Progenitor cell of endocrine pancreas (in vitro differentiated cells): ENCODE measurements around the gene OTUD6A. TPM values are rescaled to one million over a fixed set of nuclear protein-coding genes. Genes with fewer than 3 reads are reported as not detected.

Experiments
- DNase-seq: peaks from one replicate; pipeline ENCODE4 v3.0.0; 2021; ENCODE audit warnings: low spot score; ENCODE audit not compliant: unreplicated experiment
- H3K27ac Mint-ChIP-seq: 2 replicates; pipeline ENCODE4 v1.8.0; 2021; ENCODE audit warnings: mild to moderate bottlenecking, moderate library complexity, mixed read lengths
- H3K27me3 Mint-ChIP-seq: 2 replicates; pipeline ENCODE4 v1.8.0; 2021; ENCODE audit warnings: mixed read lengths
- H3K36me3 Mint-ChIP-seq: 2 replicates; pipeline ENCODE4 v1.8.0; 2022; ENCODE audit warnings: mixed read lengths; ENCODE audit not compliant: insufficient read depth
- H3K4me1 Mint-ChIP-seq: 2 replicates; pipeline ENCODE4 v1.8.0; 2021; ENCODE audit warnings: low read depth, mixed read lengths
- H3K4me3 Mint-ChIP-seq: 2 replicates; pipeline ENCODE4 v1.8.0; 2021; ENCODE audit warnings: low read depth, mild to moderate bottlenecking, moderate library complexity, mixed read lengths
- H3K9me3 Mint-ChIP-seq: 2 replicates; pipeline ENCODE4 v1.8.0; 2021; ENCODE audit warnings: low read depth, mixed read lengths
- total RNA-seq: library from RNA; stranded (reverse); gene quantifications from 2 replicates; pipeline ENCODE4 v1.2.1, GENCODE V29; 2021
- TF ChIP-seq, protein P1 (sequence below): fragments of 200-600 bp; sonication (generic); IDR thresholded peaks from one replicate; pipeline ENCODE4 v1.5.0; 2021; ENCODE audit warnings: antibody characterized with exemption, mild to moderate bottlenecking; ENCODE audit not compliant: unreplicated experiment

OTUD6A gene
- total RNA-seq, 1 donor from 2014 or later: not detected

GRCh38 chrX:70032792-70033191, 29.5 kb upstream of the OTUD6A start:
- TF ChIP-seq, protein P1, sequence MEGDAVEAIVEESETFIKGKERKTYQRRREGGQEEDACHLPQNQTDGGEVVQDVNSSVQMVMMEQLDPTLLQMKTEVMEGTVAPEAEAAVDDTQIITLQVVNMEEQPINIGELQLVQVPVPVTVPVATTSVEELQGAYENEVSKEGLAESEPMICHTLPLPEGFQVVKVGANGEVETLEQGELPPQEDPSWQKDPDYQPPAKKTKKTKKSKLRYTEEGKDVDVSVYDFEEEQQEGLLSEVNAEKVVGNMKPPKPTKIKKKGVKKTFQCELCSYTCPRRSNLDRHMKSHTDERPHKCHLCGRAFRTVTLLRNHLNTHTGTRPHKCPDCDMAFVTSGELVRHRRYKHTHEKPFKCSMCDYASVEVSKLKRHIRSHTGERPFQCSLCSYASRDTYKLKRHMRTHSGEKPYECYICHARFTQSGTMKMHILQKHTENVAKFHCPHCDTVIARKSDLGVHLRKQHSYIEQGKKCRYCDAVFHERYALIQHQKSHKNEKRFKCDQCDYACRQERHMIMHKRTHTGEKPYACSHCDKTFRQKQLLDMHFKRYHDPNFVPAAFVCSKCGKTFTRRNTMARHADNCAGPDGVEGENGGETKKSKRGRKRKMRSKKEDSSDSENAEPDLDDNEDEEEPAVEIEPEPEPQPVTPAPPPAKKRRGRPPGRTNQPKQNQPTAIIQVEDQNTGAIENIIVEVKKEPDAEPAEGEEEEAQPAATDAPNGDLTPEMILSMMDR: no peak
- H3K9me3 Mint-ChIP-seq: peaks cover 4% of the 10 kb centered on the region
- H3K36me3 Mint-ChIP-seq: no peaks in the 10 kb centered on the region
- H3K27me3 Mint-ChIP-seq: no peaks in the 10 kb centered on the region
- H3K4me3 Mint-ChIP-seq: no peak overlapping the region
- DNase-seq: no peak
- H3K4me1 Mint-ChIP-seq: peaks cover 1% of the 10 kb centered on the region
- no peak overlapping the region for H3K27ac Mint-ChIP-seq

DNA sequence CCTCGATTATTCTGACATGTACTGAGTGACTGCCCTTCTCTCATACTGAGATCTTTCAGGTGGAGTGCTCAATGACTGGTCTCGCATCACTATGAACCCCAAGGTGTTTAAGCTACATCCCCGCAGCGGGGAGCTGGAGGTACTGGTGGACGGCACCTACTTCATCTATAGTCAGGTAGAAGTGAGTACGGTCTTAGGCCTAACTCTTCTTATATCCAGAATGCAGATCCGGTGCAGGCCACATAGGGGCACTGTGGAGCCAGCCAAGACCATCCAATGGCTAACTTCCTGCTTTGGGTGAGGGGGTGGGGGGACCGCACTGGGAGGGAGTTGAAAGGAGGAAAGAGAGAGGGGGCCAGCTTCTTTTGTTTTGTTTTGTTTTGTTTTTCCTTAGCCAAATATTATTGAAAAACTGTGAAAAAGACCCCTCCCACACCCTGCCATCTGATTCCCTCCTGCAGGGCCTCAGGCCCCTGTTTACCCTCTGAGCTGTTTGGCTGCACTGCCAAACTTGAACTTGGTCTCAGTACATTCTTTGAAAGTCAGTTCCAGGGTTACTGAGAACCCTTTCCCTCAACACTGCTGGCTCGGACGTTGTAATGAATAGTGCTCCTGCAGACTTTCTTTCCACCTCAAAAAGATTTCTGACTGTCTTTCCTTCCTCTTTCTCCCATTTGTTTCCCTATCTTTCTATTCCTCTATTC, 28.8 kb upstream of the OTUD6A start:
- Mint-ChIP-seq H3K36me3 (no peaks in the 10 kb centered on the region), H3K9me3 (peaks cover 6% of the 10 kb centered on the region), H3K27me3 (no peaks in the 10 kb centered on the region), H3K27ac (no peak overlapping the region), H3K4me3 (no peak overlapping the region), H3K4me1 (peaks cover 1% of the 10 kb centered on the region)
- no peak for DNase-seq
- TF ChIP-seq, protein P1: peak; percentile 50

DNA sequence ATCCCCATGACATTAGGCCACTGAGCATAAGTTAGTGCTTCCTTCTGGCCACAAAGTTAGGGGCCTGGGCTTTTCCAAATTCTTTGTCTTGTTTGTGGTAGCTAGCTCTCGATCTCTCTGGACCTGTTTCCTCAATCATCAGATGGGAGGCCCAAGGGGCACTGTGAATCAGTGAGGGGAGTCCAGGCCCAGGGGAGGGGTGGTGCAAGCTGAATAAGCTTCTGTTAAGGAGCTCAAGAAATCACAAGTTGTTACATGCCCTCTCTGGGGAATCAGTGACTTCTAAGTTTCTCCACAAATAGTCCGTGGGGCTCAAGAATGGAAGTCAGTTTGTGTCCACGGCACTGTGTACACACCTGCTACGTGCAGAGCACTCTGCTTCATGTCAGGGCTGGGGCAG, 27.6 kb upstream of the OTUD6A start:
- no peak overlapping the region for H3K4me3 Mint-ChIP-seq
- H3K9me3 Mint-ChIP-seq: peaks cover 6% of the 10 kb centered on the region
- no peak overlapping the region for H3K27ac Mint-ChIP-seq
- no peaks in the 10 kb centered on the region for H3K36me3 Mint-ChIP-seq
- H3K27me3 Mint-ChIP-seq: no peaks in the 10 kb centered on the region
- H3K4me1 Mint-ChIP-seq: peaks cover 1% of the 10 kb centered on the region
- TF ChIP-seq, protein P1: no peak
- DNase-seq: no peak

- TF ChIP-seq, protein P1: no peak
- Mint-ChIP-seq H3K9me3 (peaks cover 6% of the 10 kb centered on the region), H3K27ac (no peak overlapping the region), H3K4me3 (no peak overlapping the region), H3K4me1 (peaks cover 1% of the 10 kb centered on the region), H3K36me3 (no peaks in the 10 kb centered on the region), H3K27me3 (no peaks in the 10 kb centered on the region)
- no peak for DNase-seq
These were observed 23.7 kb upstream of the OTUD6A start for GRCh38 chrX:70038515-70038914.

DNA sequence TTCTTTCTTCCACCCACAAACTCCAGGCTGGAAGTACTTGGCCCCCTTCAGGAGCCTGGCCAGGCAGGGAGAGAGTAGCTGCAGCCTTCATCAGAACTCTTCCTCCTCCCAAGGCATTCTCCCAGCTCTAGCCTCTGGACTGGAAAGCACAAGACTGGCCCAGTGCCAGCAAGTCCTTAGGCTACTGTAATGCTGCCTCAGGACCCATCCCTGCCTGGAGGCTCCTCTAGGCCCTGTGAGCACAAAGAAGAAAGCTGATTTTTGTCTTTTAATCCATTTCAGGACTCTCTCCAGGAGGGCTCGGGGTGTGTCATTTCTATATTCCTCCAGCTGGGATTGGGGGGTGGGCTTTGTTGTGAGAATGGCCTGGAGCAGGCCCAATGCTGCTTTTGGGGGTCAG, 23.3 kb upstream of the OTUD6A start:
- Mint-ChIP-seq H3K9me3 (peaks cover 4% of the 10 kb centered on the region), H3K4me3 (no peak overlapping the region), H3K27ac (no peak overlapping the region), H3K27me3 (no peaks in the 10 kb centered on the region), H3K36me3 (no peaks in the 10 kb centered on the region), H3K4me1 (peaks cover 1% of the 10 kb centered on the region)
- TF ChIP-seq, protein P1: no peak
- no peak for DNase-seq
